ENCODE measurements around the gene RASL10A.

The RASL10A gene

DNA sequence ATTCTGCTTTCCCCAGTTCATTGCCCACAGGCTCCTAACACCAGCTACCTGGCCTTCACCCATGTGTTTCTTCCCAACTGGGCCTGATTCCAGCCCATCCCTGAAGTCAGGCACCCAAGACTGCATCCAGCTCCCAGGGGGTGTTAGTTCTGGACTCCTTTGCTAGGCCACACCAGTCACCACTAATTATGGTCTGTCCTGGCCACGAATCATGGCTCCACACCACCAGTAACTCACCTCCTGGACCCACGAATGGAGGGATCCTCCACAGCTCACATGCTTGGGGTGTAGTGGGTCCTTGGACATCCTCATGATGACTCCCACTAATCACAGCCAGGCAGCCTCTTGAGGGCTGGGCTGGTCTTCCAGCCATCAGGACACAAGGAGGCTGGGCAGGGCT lies 3.6 kb upstream of the RASL10A start:
- TF ChIP-seq CTCF (IDR thresholded peaks at IDR 0.05; ENCODE audit: low read depth, low read length) = no peak
- no peak for TF ChIP-seq POLR2A (IDR thresholded peaks at IDR 0.05; ENCODE audit: extremely low read depth, insufficient read length)
- TF ChIP-seq MAX (IDR thresholded peaks at IDR 0.05; ENCODE audit: low read depth, low read length) = no peak
- no peak for TF ChIP-seq MYC (IDR thresholded peaks at IDR 0.05; ENCODE audit: low read depth, low read length)
- DNase-seq (ENCODE audit: low read depth) = no peak
- no peak overlapping the region for H3K4me3 ChIP-seq (ENCODE audit: low read depth, low read length)

GRCh38 chr22:29317827-29318454 lies 2.4 kb upstream of the RASL10A start:
- no peak for TF ChIP-seq POLR2A (IDR thresholded peaks at IDR 0.05; ENCODE audit: extremely low read depth, insufficient read length)
- TF ChIP-seq CTCF (IDR thresholded peaks at IDR 0.05; ENCODE audit: low read depth, low read length) = no peak
- no peak for TF ChIP-seq MAX (IDR thresholded peaks at IDR 0.05; ENCODE audit: low read depth, low read length)
- no peak for TF ChIP-seq MYC (IDR thresholded peaks at IDR 0.05; ENCODE audit: low read depth, low read length)
- DNase-seq (ENCODE audit: low read depth) = no peak
- no peak overlapping the region for H3K4me3 ChIP-seq (ENCODE audit: low read depth, low read length)

DNA sequence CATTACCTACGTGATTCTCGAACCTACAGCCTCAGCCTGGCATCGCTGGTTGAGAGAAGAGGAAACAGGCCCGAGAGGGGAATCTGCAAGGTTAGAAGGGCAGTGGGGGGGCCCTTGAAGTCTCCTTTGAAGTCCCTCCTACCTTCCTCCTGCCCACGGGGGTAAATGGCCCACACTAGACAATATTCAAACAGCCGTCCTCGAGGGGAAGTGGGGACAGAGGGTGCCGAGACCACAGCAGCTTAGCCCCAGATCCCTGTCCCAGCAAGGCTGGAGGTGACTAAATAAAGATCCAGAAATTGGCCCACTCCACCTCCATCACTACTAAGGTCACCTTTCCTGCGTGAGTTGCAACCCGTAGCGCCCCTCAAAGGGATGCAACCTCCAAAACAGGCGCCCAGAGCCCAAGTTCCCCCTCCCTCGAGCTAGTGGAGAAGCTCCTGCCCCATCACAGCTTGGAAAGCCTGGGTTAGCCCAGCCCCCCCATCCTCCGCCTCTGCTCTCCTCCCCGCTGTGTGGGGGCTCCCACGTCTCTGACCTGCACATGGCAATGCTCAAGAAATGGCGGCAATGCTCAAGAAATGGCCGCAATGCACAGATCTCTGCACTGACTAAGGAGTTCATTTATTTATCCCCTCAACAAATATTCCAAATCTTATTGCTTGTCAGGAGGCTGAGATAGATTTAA lies 788 bp upstream of the RASL10A start:
- no peak for DNase-seq (ENCODE audit: low read depth)
- no peak overlapping the region for H3K4me3 ChIP-seq (ENCODE audit: low read depth, low read length)
- TF ChIP-seq POLR2A (IDR thresholded peaks at IDR 0.05; ENCODE audit: extremely low read depth, insufficient read length) = no peak
- TF ChIP-seq CTCF (IDR thresholded peaks at IDR 0.05; ENCODE audit: low read depth, low read length) = no peak
- TF ChIP-seq MAX (IDR thresholded peaks at IDR 0.05; ENCODE audit: low read depth, low read length) = no peak
- no peak for TF ChIP-seq MYC (IDR thresholded peaks at IDR 0.05; ENCODE audit: low read depth, low read length)

GRCh38 chr22:29314537-29315285 lies 786 bp downstream of the RASL10A start:
- H3K4me3 ChIP-seq (ENCODE audit: low read depth, low read length) = no peak overlapping the region
- TF ChIP-seq CTCF (IDR thresholded peaks at IDR 0.05; ENCODE audit: low read depth, low read length) (no peak), MYC (IDR thresholded peaks at IDR 0.05; ENCODE audit: low read depth, low read length) (no peak), MAX (IDR thresholded peaks at IDR 0.05; ENCODE audit: low read depth, low read length) (no peak), POLR2A (IDR thresholded peaks at IDR 0.05; ENCODE audit: extremely low read depth, insufficient read length) (no peak)
- no peak for DNase-seq (ENCODE audit: low read depth)

GRCh38 chr22:29313576-29314466 lies 1.7 kb downstream of the RASL10A start:
- no peak for DNase-seq (ENCODE audit: low read depth)
- no peak for TF ChIP-seq CTCF (IDR thresholded peaks at IDR 0.05; ENCODE audit: low read depth, low read length)
- no peak for TF ChIP-seq POLR2A (IDR thresholded peaks at IDR 0.05; ENCODE audit: extremely low read depth, insufficient read length)
- TF ChIP-seq MYC (IDR thresholded peaks at IDR 0.05; ENCODE audit: low read depth, low read length) = no peak
- TF ChIP-seq MAX (IDR thresholded peaks at IDR 0.05; ENCODE audit: low read depth, low read length) = no peak
- H3K4me3 ChIP-seq (ENCODE audit: low read depth, low read length) = no peak overlapping the region
